ENCODE measurements around the gene MBP. TPM values are rescaled to one million over a fixed set of nuclear protein-coding genes. Genes with fewer than 3 reads are reported as not detected.
A peak's percentile ranks its signal among the peaks of the same experiment; 100 is the strongest.

MBP gene
- total RNA-seq, 1 experiment from 2014 or later = not detected

DNA sequence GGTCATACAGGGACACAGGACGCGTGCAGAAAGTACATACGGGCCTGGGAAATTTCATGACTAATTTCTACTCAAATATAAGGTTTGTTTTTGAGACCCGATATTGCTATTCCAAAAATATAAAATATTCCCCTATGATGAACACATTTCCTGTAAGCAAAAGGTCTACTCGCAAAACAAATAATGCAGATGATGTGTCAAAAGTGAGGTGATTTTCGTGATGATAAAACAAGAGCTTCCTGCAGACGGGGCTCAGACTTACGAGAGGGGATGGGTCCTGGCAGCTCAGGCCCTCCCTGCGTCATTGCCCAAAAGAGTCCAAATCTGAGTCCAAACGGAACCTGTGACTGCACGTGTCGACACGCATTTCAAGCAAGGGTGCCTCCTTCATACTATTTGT, 62.7 kb downstream of the MBP start:
- H3K9me3 ChIP-seq (ENCODE audit: low read depth, low read length, poor library complexity, severe bottlenecking) = no peaks in the 10 kb centered on the region
- H3K4me1 ChIP-seq (ENCODE audit: insufficient read depth, low read length, poor library complexity, severe bottlenecking) = no peaks in the 10 kb centered on the region
- H3K36me3 ChIP-seq (ENCODE audit: insufficient read depth, low read length, poor library complexity, severe bottlenecking) = no peaks in the 10 kb centered on the region
- DNase-seq (ENCODE audit: low spot score) = no peak
- BruUV-seq (replicated peaks) = no TSS peak
- H3K4me3 ChIP-seq (ENCODE audit: low read depth, low read length, poor library complexity, severe bottlenecking) = no peak overlapping the region
- no peak overlapping the region for H3K27ac ChIP-seq (ENCODE audit: low read depth, low read length, poor library complexity, severe bottlenecking)
- TF ChIP-seq, protein P1, sequence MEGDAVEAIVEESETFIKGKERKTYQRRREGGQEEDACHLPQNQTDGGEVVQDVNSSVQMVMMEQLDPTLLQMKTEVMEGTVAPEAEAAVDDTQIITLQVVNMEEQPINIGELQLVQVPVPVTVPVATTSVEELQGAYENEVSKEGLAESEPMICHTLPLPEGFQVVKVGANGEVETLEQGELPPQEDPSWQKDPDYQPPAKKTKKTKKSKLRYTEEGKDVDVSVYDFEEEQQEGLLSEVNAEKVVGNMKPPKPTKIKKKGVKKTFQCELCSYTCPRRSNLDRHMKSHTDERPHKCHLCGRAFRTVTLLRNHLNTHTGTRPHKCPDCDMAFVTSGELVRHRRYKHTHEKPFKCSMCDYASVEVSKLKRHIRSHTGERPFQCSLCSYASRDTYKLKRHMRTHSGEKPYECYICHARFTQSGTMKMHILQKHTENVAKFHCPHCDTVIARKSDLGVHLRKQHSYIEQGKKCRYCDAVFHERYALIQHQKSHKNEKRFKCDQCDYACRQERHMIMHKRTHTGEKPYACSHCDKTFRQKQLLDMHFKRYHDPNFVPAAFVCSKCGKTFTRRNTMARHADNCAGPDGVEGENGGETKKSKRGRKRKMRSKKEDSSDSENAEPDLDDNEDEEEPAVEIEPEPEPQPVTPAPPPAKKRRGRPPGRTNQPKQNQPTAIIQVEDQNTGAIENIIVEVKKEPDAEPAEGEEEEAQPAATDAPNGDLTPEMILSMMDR (conservative IDR thresholded peaks at IDR 0.05; ENCODE audit: low read depth, low read length) = no peak
- TF ChIP-seq EZH2 (IDR thresholded peaks at IDR 0.05; ENCODE audit: borderline replicate concordance, low read depth, low read length, poor library complexity, severe bottlenecking) = no peak
- H3K27me3 ChIP-seq (replicated peaks; ENCODE audit: insufficient read depth, low read depth, low read length, poor library complexity) = no peaks in the 10 kb centered on the region
- intact Hi-C loops (cut with micrococcal nuclease; ENCODE audit: unreplicated experiment) = loop anchor here (10.0 kb wide), 1 partner anchor 265 kb away; no protein-coding TSS in a partner anchor
- ChIA-PET CTCF (no interaction called here), POLR2A (ENCODE audit: low non-redundant PET) (no interaction called here)

DNA sequence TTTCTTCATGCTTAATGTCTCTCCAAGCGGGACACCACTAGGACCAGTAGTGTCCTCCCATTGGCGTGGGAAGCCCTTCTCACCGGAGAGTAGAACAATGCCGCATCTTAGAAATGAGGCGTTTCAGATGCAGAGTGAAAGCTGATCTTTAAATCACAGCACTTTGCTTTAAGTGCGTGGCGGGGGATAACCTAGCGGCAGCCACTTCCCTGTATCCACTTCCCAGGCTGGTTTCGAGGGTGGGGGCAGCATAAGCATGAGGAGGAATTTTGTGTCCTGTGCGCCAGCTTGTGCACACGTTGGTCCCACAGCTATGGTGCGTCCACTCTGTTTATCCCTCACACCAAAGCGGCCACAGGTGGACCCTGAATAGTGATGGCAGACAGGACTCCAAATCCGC, 63.1 kb downstream of the MBP start:
- ChIA-PET POLR2A (ENCODE audit: low non-redundant PET) (no interaction called here), CTCF (no interaction called here)
- TF ChIP-seq, protein P1 (conservative IDR thresholded peaks at IDR 0.05; ENCODE audit: low read depth, low read length) = no peak
- no peak for TF ChIP-seq EZH2 (IDR thresholded peaks at IDR 0.05; ENCODE audit: borderline replicate concordance, low read depth, low read length, poor library complexity, severe bottlenecking)
- no peak overlapping the region for H3K4me3 ChIP-seq (ENCODE audit: low read depth, low read length, poor library complexity, severe bottlenecking)
- DNase-seq (ENCODE audit: low spot score) = no peak
- H3K9me3 ChIP-seq (ENCODE audit: low read depth, low read length, poor library complexity, severe bottlenecking) = no peaks in the 10 kb centered on the region
- no TSS peak for BruUV-seq (replicated peaks)
- intact Hi-C loops (cut with micrococcal nuclease; ENCODE audit: unreplicated experiment) = loop anchor here (10.0 kb wide), 1 partner anchor 265 kb away; no protein-coding TSS in a partner anchor
- H3K27me3 ChIP-seq (replicated peaks; ENCODE audit: insufficient read depth, low read depth, low read length, poor library complexity) = no peaks in the 10 kb centered on the region
- no peaks in the 10 kb centered on the region for H3K36me3 ChIP-seq (ENCODE audit: insufficient read depth, low read length, poor library complexity, severe bottlenecking)
- H3K27ac ChIP-seq (ENCODE audit: low read depth, low read length, poor library complexity, severe bottlenecking) = no peak overlapping the region
- H3K4me1 ChIP-seq (ENCODE audit: insufficient read depth, low read length, poor library complexity, severe bottlenecking) = no peaks in the 10 kb centered on the region

DNA sequence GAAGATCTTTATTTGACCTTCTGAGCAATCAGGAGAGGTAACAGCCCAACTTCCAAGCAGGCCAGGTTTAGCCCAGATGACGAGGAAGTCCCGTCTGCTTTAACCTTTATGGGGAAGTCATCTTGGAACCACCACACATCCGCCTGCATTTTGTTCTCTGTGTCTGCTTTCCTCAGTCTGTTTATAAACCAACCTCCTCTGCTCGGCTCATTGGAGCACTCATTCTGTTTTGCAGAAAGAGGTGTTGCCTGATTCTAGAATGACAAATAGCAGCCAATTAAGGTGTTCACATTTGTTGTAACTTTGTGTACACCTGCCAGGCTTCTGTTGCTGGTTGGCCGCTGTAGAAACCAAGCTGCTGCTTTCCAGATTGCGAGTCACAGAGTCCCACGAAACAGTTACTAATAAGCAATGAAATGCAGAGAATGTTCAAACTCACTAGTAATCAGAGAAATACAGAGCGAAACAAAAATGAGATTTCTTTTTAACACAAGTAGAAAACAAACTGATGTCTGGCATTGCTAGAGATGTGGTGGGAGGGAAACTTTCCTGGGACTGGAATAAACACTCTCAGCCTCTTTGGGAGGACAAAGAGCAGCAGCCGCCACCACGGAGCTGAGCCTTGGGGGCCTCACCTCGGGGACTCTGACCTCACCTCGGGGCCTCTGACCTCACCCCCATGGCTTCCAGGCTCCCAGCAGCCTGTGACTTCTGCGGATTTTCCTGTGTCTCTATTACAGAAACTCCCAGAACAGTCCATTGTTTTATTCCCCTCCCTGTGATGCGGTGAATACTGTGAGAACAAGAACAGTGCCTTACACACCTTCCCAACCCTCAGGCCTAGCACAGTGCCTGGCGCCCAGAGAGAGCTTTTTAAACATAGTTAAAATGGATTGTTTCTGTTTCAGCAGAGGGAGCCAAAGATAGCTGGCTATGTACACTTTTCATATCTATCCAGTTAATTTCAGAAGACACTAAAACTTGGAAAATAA, 64.0 kb downstream of the MBP start:
- intact Hi-C loops (cut with micrococcal nuclease; ENCODE audit: unreplicated experiment) = loop anchor here (10.0 kb wide), 1 partner anchor 264 kb away; no protein-coding TSS in a partner anchor
- H3K36me3 ChIP-seq (ENCODE audit: insufficient read depth, low read length, poor library complexity, severe bottlenecking) = no peaks in the 10 kb centered on the region
- POLR2A ChIA-PET (ENCODE audit: low non-redundant PET) = no interaction called here
- no TSS peak for BruUV-seq (replicated peaks)
- TF ChIP-seq EZH2 (IDR thresholded peaks at IDR 0.05; ENCODE audit: borderline replicate concordance, low read depth, low read length, poor library complexity, severe bottlenecking) = no peak
- TF ChIP-seq, protein P1 (conservative IDR thresholded peaks at IDR 0.05; ENCODE audit: low read depth, low read length) = 0 out of 2 replicates have a peak, but pooled peaks have one; percentile 12
- no peak for DNase-seq (ENCODE audit: low spot score)
- no peak overlapping the region for H3K4me3 ChIP-seq (ENCODE audit: low read depth, low read length, poor library complexity, severe bottlenecking)
- no peaks in the 10 kb centered on the region for H3K4me1 ChIP-seq (ENCODE audit: insufficient read depth, low read length, poor library complexity, severe bottlenecking)
- H3K9me3 ChIP-seq (ENCODE audit: low read depth, low read length, poor library complexity, severe bottlenecking) = no peaks in the 10 kb centered on the region
- H3K27me3 ChIP-seq (replicated peaks; ENCODE audit: insufficient read depth, low read depth, low read length, poor library complexity) = no peaks in the 10 kb centered on the region
- CTCF ChIA-PET = no interaction called here
- H3K27ac ChIP-seq (ENCODE audit: low read depth, low read length, poor library complexity, severe bottlenecking) = no peak overlapping the region
